ENCODE results near the gene BYSL.

BYSL gene

DNA sequence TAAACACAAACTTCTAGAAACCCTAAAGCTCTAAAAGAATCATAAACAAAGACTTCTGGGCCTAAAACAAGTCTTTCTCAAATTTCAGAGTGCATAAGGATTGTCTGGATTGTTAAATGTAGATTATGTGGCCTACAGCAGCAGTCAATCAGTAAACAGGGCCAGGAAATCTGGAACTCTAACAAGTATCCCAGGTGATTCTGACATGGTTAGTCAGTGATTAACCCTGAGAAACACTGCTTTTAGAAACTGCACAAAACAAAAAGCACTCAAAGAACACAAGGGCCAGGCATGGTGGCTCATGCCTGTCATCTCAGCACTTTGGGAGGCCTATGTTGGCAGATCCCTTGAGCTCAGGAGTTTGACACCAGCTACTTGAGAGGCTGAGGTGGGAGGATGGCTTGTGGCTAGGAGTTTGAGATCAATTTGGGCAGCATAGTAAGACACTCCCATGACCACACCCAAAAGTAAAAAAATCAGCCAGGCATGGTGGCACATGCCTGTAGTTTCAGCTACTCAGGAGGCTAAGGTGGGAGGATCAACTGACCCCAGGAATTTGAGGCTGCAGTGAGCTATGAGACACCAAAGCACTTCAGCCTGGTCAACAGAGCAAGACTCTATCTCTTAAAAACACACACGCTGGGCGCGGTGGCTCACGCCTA lies 6.3 kb upstream of the BYSL start:
- no peak for DNase-seq (ENCODE audit: low spot score)

DNA sequence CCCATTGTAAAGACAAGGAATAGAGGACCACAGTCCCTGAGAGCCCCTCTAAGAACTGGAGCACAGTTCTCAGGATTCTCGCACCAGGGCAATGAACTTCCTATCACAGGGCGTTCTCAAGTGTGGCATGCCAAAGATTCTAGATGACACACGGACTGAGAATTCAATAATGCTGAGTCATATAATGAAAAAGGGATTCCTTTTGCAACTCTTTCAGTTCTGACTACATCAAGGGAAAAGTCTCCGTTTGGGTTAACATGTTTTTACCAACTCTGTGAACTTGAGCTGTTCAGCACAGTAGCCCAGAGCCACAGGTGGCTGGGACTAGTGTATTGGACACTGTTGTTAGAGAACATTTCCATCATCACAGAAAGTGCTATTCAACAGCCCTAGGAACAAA lies 3.8 kb upstream of the BYSL start:
- peak; percentile 88 for DNase-seq (ENCODE audit: low spot score)

DNA sequence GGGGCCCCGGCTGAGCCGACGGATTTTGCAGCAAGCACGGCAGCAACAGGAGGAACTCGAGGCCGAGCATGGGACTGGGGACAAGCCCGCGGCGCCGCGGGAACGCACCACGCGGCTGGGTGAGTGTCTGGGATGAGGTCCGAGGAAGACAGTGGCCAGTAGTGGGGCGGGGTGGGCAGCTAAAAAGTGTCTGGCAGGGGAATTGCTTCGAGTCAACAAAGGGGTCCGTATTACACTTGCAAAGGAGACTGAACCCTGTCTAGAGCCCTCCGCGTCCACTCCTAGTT lies 356 bp downstream of the BYSL start:
- peak; percentile 50 for DNase-seq (ENCODE audit: low spot score)

DNA sequence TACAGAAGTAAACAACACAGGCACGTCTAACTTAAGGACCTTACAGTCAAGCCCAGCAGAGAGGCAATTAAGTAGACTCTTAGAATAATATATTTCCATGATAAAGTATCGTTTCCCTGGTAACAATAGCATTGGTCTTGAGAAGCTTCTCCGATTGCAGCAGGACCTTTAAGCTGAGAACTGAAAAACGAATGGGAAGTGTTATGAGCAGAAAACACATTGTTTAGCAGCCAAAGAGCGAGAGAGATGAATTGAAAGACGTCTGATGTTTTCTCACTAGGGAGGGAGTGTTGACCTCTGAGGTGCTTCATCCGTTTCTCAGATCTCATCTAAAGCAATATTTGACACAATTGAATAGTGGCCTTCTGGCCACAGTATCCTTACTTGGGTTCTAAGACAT lies 855 bp downstream of the BYSL start:
- no peak for DNase-seq (ENCODE audit: low spot score)

DNA sequence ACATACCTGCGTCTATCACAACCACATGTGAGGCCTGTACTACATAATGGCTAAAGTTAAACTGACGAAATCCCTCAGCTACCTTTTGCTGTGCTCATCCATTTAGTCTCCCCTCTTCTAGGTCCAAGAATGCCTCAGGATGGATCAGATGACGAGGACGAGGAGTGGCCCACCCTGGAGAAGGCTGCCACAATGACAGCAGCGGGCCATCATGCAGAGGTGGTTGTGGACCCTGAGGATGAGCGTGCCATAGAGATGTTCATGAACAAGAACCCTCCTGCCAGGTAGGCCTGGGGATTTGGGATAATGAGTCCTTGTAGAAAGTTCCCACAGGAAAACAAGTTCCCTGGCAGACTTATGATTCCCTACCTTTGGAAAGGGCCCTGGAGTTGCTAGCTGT lies 6.0 kb downstream of the BYSL start:
- DNase-seq (ENCODE audit: low spot score) = no peak

DNA sequence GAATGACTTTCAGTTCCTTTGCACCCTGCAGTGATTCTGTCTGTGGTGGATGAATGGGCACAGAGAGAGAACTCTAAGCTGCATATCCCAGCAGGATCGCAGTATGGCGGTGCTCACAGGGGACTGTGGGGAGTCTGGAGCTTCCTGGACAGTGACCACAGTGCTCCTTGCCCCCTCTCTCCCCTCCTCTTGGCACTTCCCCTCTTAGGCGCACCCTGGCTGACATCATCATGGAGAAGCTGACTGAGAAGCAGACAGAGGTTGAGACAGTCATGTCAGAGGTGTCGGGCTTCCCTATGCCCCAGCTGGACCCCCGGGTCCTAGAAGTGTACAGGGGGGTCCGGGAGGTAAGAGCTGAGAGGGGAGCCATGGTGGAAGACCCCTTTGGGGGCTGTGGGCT lies 8.6 kb downstream of the BYSL start:
- DNase-seq (ENCODE audit: low spot score) = no peak

DNA sequence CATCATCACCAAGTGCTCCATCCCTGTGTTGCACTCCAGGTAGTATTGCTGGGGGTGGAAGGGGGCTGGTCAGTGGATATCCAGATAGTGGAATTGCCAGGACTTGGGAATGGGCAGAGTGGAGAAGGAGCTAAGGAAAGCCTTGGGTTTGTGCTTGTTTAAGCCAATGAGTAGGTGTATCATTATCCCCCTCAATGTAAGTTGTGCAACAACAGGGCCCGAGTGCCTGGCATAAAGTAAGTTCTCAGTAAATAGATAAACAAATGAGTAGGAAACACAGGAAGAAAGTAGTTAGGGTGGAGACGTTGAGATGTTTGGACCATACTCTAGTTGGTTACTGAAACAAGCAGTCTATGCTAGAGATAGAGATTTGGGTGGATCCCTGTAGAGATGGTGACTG lies 10.5 kb downstream of the BYSL start:
- DNase-seq (ENCODE audit: low spot score) = no peak

DNA sequence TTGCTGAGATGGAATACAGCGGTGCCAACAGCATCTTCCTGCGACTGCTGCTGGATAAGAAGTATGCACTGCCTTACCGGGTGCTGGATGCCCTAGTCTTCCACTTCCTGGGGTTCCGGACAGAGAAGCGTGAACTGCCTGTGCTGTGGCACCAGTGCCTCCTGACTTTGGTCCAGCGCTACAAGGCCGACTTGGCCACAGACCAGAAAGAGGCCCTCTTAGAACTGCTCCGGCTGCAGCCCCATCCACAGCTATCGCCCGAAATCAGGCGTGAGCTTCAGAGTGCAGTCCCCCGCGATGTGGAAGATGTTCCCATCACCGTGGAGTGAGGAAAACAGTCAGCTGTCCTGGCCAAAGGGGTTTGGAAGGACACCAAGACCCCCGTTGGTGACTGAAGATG lies 11.1 kb downstream of the BYSL start:
- no peak for DNase-seq (ENCODE audit: low spot score)

DNA sequence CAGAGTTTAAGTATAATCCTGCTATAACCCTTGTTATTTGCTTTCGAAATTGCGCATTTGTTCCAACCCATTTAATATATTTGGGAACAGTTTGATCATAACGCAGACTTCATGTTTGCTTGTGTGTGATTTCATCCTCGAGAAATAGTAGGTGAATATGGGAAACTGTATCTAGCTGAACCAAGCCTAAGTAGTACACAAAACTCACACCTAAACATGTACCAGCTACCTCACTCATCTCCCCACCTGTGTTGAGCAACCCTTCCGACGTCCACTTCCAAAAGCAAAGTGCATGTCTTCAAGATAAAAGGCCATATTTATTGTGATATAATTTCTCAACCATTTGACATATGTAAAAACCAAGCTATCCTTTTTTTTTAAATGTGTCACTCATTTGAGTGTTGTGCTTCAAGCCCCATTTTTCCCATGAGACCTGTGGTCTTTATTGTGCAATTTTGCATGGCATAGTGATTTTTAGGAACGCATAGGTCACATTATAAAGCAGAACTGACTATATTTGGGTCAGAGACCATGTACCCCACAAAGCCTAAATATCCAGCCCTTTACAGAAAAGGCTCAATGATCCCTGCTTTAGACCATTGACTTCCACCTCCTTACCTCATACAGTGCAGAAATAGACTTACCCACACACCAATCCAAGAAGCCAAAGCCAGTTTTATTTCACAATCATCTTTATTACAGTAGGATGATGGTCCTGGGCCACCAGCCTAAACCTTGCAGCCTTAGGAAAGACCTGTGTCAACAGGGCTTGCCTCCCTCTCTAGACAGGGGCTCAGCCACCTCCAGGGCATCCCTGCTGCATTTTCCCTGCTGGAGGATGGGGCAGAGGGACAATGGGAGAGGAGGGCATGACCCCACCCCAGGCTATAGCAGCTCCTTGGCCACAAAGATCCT lies 13.2 kb downstream of the BYSL start:
- no peak for DNase-seq (ENCODE audit: low spot score)

DNA sequence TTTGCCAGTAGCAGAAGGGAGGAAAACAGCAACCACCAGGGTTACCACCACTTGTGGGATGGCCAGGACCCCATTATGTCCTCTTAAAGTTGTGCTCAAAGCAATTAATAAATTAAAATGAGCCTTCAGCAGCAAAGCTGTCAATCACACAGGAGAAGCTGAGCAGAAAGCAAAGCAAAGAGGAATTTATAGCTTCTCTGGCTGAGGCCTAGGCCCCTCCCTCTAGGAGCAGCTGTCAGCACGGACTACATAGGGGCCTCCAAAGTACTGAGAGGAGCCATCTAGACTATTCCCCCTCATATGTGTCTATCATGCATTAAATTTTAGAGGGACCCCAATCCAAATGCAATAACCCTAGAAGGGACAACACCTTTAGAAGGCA lies 13.9 kb downstream of the BYSL start:
- DNase-seq (ENCODE audit: low spot score) = no peak

DNA sequence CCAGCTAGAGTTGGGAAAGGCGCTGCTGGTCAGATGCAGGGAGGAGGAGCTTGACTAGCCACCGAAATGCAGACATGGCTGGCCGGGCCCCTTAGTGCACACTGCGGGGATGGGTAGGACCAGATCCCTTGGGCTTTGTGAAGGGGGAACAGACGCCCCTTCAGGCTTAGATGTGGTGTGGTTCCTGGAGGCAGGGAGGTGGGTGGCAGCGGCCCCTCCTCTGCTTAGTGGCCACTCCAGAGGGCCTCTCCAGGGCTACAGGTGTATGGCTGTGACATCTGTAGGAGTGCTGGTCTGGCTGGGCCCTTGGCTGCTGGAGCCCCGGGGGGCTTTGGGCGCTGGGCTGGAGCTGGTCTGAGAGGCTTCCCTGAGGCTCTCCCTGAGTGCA lies 14.4 kb downstream of the BYSL start:
- no peak for DNase-seq (ENCODE audit: low spot score)

DNA sequence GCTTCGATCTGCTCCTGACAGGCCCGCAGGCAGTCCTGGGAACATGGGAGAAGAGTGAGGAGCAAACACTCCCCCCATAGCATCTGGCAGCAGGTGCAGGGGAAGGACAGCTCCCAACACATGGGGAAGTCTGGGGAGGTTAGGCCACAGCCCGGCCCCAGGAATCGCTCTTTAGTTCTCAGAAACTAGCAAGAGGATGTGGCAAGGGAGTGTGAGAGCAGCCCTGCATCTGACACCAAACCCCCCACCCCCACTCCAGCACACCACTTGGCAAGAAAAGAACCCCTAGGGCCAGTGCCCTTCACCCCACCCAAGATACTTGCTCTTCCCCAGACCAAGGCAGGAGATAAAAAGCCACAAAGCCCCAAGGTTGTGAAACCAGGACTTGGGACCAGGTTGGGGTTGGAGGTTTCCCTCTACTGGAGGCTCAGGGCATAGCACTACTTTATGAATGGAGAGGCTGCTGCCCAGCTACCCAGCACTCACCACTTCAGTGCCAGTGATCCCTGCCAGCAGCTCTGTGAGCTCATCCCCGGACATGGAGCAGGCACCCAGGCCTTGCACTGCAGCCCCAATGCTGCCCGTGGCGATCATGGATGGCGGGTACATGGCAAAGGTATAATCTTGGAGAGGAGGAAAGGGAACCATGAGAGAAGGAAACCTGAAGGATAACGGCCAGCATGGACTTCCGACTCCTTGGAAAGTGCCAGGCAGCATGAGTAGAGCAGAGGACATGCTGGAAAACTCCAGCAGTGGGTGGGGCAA lies 15.0 kb downstream of the BYSL start:
- peak; percentile 85 for DNase-seq (ENCODE audit: low spot score)

DNA sequence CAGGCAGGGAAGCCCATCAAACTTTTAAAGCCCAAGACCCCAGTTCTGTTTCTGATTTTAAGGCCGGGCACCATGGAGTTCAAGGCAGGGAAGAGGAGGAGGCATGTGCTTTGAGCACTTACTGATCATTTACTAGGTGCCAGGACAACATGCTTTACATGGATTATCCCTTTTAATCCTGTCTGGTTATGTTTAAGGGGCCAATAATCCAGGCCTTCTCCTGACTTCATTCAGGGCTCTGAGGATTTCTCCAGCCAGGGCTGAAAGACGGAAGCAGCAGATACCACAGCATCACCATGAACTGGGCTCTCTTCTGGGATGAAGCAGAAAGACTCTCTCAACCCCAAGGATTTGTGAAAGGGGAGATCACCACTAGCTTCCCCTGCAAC lies 16.2 kb downstream of the BYSL start:
- DNase-seq (ENCODE audit: low spot score) = no peak

DNA sequence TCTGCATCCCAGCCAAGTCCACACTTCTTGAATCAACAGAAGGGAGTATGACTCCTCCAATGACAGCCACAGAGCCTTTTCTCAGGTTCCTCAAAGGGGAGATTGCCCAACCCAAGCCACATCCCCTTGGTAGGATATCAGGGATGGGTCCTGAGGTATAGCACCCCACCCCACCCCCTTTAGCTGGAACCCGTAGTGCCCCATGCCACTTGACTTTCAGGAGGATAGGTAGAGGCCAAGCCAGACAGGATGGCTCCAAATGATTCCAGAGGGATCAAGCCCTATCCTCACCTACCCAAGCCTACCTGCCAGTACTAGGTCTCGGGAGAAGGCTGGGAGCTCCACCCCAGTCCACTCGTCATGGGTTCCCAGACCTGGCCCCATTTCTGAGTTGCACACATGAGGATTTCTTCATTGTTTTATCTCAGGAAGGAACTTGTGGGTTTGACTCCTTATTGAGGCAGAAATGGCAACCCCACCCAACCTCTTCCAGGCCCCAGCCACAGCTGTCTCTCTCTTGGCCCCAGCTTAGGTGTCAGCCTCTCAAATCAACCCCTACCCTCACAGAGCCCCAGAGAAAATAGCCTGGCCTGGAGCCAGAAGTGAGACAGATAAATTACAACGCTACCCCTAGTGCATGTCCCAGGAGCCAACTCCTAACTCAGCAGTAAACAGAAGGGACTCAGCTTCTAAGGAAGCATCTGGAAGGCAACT lies 16.7 kb downstream of the BYSL start:
- DNase-seq (ENCODE audit: low spot score) = no peak

DNA sequence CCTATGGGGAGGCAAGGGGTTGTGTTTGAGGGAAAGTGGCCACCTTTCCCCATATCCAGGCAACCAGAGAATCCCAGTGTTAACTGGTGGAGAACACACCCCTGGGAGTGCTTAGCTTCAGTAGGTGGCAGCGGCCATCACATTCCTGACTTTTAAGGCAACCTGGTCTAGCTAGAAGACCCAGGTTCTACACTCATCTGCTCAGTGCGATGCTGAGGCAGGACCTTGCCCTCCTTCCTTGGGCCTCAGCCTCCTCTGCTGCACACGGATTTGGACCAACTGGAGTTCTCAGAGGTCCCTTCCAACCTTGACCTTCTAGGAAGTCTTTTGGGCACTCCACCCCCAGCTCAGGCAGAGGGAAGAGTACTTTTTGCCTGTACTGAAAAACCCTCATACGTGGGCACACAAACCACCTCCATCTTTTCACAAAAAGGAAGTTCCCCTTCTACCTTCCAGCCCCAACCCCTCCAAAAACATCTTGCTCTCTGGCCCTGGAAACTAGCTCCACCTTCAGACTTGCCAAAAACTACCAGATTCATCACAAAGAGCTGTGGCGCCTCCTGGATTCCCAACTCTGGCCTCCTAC lies 17.4 kb downstream of the BYSL start:
- no peak for DNase-seq (ENCODE audit: low spot score)

DNA sequence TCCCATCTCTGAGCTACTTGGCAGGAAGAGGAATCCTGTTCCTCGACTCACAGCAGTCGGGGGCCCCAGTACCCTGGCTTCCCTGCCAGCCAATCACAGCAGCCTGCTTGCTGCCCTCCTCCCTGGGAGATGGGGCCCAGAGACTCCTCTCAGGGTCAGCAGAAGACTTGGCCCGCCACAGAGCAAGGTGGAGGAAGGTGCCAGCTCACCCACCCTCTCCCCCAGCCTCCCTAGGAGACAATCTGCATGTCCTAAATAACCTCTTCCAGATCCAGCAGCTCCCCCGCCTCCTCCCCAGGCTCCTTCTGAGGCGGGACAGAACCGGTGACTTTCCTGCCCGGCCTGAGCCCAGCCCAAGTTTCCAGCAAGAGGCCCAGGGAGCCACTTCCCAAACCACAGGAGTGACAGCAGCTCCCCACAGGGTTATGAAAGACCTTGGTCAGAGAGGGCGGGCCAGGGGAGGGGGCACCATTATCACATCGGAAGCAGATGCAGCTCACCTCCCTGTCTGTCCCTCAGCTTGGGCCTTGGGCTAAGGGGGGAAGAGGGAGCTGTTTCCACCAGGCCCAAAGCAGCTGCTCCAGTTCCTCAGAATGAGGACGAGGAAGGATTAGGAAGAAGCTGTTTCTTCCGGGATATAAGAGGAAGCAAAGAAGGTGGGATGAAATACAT lies 18.0 kb downstream of the BYSL start:
- DNase-seq (ENCODE audit: low spot score) = peak; percentile 43

DNA sequence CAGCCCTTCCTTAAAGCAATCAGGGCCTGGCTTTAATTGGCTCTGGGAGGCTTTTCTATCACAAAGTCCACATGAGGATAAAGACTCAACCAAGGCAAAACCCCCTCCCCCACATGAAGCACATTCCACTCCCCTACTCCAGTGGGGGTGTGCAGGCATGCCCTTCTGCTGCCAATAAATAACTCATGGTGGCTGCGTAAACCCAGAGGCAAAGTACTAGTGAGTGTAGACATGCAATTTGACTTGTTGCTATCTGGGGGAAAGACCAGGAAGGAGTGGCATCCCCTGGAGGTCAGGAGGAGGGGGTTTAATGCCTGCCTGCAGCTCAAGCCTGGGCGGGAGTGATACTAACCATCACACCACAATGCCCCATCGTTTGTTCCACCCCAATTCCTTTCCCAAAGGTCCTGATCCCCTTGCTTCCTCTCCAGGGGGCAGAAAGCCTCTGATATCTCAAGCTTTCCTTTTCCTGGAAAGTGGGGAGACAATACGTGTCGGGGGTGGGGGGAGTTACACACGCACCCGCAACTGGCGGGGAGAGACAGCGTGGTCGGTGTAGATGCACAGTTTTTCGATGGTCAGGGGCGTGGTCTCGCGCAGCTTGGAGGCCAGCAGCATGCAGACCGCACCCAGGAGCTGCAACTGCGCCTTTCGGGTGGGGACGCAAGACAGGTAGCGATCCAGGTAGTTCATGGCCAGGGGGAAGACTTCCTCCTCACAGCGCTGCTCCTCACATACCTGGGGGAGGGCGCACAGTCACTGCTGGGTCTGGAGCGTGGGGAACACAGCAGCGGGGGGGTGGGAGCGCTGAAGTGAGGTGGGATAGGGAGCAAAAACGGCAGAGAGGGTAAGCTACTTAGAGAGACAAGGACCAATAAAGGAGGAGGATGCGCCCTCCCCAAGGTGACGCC lies 18.8 kb downstream of the BYSL start:
- no peak for DNase-seq (ENCODE audit: low spot score)

DNA sequence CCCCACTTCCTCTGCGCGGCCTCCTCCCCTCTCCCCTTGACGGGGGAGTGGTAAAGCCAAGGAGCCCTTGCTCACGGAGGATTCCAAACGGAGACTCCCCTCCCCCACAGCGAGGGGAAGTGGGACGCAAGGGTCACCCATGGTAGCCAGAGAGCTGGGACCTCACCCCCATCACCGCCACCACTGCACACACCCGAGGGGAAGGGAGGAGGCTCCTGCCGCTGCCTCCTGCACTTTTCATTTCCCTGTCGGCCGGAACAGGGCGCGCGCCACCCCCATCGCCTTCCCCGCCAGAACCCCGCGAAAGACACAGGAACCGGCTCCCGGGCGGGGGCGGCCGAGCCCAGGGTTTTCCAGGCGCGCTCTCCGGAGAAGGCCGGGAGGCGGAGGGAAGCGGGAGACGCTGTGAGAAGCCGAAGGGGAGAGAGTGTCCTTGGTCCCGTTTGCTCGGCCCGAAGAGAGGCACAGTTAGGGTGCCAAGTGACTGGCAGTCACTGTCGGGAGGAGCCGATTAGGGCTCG lies 19.5 kb downstream of the BYSL start:
- DNase-seq (ENCODE audit: low spot score) = peak; percentile 47

DNA sequence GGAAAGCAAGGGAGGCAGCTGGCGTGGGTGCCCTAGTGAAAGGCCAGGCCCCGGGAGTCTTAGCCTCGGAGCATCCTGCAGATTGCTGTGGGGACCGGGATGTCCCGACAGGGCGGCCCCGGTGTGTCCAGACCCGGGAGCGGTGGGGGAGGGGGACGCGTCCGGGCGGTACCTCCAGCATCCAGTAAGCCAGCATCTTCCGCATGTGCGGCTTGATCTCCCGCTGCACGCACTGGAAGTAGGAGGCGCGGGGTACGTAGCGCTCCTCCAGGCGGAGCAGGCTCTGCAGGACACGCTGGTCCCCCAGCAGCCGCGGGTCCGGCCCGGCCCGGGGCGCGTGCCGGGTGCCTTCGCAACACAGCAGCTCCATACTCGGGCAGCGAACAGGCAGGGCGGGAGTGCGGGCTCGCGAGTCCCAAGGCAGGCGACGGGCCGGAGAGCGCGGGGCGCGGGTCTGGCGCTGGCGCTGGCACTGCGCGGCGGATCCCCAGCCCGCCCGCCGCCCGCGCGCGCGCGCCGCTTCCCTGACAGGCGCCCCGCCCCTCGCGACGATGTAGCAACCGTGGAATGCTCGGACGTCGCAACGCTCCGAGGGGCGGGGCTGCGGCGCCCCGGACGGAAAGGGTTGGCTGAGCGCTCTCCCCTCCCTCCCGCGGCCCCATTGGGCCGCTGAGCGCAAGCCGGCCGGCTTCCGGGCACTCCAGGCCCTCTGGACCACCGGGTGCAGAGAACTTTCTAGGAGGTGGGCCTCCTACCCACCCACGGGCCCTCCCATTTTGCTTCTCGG lies 20.2 kb downstream of the BYSL start, which contains the start of gene CCND3:
TSS of gene CCND3 (minus strand) at position 529 of the 787 bp plus-strand sequence. CDS start at position 370, 159 bp downstream.
- peak; percentile 91 for DNase-seq (ENCODE audit: low spot score)

Data from hepatic stellate cell (primary cell).